HuH-7.5 (cell line): Measurements from ENCODE around the gene CMAS.
A peak's percentile ranks its signal among the peaks of the same experiment; 100 is the strongest.
"Not testable (repeated sequence)": the region's sequence is repeated elsewhere in the genome, so short reads cannot be mapped to it uniquely, and the experiment has no call there.

Experiments used
- DNase-seq: peaks from one replicate; pipeline ENCODE4 v3.0.0; 2011; ENCODE audit warnings: low spot score

CMAS gene

DNA sequence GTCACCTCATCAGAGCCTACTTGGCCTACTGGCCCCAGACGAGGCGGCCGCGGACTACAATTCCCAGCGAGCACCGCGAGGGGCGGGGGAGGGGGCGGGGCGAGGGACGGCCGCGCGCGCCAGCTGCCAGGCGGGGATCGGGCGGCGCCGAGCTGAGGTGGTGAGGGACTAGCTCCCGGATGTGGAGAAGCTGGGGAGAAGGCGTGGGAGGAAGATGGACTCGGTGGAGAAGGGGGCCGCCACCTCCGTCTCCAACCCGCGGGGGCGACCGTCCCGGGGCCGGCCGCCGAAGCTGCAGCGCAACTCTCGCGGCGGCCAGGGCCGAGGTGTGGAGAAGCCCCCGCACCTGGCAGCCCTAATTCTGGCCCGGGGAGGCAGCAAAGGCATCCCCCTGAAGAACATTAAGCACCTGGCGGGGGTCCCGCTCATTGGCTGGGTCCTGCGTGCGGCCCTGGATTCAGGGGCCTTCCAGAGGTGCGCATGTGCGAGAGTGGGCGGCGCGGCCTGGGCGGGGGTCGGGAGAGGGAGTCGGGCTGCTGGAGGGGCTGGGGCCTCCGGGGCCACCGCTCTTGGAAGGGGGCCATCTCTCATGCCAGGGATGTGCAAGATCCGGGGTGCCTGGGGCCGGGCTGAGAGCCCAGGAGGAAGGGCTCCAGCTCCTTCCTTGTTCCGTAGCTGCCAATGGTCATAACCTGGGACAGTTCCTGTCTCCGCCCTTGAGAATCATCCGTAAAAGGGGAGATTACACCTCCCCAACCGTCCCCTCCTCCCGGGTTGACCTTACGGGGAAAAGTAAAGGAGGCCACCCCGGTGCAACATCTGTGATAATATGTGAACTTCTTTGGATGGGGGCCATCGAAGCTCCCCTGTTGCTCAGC is at the start of gene CMAS:
TSS of gene CMAS (plus strand) at position 129 of the 878 bp plus-strand sequence. CDS start at position 215, 86 bp downstream.
- DNase-seq = peak; percentile 54

DNA sequence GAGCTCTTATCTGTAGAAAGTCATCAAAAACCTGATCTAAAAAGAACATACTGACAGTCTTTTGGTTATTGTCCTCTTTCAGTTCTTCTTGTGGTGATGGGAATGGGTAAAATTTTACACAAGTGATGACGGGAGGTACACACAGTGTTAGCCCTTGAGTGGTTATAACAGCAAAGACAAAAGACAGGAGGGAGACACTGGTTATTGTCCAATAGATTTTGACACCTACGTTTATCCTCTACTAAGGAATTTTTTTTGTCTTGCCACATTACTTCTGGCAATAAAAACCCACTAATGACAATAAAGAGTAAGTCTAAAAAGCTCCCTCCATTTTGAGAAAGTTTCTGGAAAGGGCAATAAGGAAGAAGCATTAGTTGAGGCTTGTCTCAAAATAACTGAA is 47.7 kb upstream of the CMAS start:
- no peak for DNase-seq

DNA sequence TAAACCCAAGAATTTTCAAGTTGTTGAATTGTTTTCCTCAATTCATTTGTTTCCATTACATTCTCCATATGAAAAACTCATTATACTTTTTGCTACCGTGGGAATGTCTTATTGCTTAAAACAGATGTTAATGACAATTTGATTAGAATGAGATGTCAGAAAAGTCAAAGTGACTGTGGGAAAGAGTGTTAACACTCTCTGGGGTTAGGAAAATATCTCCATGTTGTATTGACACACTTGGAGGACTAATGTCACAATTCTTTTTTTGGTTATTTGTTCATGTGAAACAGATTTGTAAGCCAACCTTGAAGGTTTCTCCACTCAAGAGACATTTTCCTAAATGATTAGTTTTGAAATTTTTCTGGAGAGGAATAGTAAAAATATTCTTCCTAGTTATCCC is 47.2 kb upstream of the CMAS start:
- DNase-seq = no peak

DNA sequence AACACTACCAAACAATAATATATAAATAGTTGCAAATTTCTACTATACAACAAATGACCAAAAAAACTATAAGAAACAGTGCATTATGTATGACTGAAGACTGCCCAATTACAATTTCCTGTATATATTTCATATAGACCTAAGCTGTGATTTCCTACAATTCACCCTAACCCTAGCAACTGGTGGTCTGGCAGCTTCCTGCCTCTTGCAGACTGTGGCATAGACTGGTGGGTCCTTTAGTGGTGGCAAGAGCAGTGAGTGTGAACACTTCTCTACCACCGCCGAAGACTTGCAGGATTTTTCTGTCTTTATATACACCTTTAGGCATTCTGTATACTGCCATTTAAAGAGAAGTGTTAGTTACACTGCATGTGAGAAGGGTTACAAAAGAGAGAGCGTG is 43.6 kb upstream of the CMAS start:
- no peak for DNase-seq

DNA sequence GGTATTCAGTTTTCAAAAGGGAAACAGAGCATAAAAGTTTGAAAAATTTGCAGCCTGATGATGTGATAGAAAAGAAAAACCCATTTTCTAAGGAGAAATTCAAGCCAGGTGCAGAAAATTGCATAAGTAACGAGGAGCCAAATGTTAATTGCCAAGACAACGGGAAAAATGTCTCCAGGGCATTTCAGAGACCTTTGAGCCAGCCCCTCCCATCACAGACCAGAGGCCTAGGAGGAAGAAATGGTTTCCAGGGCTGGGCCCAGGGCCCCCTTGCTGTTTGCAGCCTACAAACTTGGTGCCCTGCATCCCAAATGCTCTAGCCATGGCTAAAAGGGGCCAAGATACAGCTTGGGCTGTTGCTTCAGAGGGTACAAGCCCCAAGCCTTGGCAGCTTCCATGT is 38.2 kb upstream of the CMAS start:
- DNase-seq = not testable (repeated sequence)

DNA sequence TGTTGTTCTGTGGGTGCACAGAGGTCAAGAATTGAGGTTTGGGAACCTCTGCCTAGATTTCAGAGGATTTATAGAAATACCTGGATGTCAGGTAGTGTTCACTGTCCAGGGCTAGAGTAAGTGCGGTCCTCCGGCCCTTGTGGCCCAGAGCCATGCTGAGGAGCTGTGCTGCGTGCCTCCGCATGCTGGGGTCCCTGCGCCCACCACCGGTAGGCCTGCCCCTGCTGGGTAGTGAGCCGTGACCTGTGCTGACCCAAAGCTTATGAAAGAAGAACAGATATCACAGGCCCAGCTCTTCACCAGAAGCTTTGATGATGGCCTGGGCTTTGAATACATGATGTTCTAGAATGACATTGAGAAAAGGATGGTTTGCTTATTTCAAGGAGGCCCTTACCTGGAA is 37.8 kb upstream of the CMAS start:
- no peak for DNase-seq

DNA sequence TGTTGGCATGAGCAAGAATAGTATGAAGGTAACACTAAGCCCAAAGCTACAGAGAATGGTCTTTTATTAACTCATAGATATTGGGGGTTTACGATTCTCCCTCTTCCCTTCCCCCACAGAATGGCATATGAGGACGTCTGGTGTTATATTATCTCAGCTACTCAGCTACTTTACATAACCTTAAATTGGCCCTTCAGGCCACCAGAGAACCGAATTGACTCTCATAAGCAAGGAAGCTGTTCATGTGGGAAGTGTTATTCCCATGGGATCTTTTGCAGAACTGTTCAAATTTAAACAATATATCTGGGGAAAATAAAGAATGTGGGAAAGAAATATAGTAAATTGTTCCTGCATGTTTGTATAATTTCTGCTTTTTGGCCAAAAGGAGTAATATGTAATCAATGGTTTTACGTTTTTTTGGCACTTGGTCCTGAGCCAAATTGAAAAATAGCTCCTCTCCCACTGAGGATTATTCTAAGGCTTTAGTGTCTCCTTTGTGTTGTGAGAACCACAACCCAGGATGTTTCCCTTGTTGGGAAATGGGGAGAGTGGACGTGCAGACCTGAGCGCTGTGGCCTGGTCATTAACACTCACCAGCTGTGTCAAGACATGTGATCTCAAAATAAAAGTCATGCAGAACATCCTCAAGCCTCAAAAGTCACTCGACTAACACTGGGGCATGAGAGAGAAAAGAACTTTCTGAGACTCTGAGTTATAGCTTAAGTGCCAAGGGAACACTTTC is 31.8 kb upstream of the CMAS start:
- DNase-seq = no peak

DNA sequence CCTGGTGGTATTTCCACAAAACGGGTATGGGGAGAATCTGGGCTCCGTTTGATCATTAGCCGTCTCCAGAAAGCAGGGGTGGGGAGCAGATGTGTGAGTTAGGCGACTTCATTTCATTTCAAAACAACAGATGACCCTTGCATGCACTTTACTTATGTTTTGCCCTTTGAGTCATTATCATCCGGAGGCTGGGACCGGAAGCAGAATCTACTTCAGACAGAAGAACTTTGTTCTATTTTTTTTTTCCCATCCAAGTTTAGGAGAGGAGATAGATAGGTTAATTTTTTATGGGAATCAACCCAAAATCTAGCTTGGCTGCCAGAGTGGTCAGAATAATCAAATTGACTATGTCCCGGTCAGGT is 31.3 kb upstream of the CMAS start:
- DNase-seq = no peak

DNA sequence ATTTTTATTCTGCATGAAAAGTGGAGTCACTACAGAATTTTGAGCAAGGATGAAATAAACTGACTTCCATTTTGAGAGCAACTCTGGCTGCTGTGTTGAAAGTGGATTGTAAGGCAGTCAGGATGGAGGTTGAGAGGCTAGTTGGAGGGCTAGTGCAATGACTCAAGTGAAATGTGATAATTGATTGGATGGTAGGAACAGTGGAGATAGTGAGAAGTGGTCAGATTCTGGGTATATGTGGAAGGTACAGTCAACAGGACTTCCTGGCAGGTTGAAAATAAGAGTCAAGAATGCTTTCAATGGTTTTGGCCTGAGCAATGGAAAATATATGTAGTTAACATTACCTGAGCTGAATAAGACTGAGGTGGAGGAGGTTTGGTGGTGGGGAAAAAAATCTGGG is 29.0 kb upstream of the CMAS start:
- DNase-seq = no peak

DNA sequence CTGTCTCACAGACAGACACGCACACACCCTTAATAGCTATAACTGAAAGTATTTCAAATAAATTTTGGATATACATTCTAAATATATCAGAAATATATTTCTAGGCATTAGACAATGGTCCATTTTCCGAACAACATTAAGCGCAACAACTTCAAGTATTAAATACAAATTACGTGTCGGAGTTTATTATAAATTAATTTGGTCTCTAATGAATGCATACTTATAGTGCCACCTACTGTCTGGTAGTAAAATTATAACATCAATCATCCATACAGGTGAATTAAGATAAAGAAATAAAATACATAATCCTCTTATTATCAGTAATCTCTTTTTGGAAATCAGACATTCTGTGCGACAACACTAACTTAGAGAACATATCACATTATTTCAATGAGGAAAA is 27.2 kb upstream of the CMAS start:
- no peak for DNase-seq

DNA sequence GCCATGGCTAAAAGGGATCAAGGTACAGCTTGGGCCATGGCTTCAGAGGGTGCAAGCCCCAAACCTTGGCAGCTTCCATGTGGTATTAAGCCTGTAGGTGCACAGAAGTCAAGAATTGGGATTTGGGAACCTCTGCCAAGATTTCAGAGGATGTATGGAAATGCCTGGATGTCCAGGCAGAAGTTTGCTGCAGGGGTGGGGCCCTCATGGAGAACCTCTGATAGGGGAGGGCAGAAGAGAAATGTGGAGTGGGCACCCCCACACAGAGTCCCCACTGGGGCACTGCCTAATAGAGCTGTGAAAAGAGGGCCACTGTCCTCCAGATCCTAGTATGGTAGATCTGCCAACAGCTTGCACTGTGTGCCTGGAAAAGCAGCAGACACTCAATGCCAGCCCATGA is 22.5 kb upstream of the CMAS start:
- DNase-seq = not testable (repeated sequence)

DNA sequence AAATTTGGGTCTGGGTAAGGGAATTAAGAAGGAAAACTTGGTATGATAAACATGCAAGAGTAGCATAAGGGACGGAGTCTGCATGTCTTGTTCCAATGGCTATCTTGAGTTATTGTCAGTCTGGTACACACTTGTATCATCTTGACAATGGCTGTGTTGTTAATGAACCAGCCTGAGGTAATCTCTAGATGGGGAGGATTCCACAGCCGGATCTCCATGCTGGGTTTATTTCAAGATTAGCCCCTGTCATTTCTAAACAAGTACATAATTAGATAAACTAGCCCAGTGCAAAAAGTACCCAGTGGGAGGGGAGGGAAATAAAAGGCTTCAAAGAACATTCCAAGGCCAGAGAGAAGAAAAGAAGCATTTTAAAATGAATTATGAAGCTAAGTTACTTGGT is 16.5 kb upstream of the CMAS start:
- DNase-seq = no peak

DNA sequence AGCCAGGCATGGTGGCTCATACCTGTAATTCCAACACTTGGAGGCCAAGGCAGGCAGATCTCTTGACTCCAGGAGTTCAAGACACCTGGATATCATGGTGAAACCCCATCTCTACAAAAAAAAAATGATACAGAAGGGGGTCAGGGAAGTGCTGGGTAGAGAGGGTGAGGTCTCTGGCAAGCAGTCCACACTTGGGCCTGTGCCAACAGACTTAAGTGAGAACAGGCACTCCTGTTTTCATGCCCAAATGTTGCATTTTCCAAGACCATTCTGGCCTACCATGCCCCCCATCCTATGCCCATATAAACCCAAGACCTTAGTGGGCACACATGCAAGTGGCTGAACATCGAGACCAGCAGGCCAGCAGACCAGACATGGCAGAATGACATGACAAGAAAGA is 16.0 kb upstream of the CMAS start:
- DNase-seq = no peak

DNA sequence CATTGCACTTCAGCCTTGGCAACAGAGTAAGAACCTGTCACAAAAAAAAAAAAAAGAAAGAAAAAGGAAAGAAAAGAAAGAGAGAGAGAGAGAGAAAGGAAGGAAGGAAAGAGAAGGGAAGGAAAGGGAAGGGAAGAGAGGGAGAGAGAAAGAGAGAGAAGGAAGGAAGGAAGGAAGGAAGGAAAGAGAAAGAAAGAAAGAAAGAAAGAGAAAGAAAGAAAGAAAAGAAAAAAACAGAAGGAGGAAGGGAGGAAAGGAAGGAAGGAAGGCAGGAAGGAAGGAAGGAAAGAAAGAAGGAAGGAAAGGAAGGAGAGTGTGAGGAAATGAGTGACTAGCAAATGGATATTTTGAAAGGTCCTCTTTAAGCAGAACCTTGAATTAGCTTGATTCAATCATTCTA is 13.3 kb upstream of the CMAS start:
- DNase-seq = no peak

DNA sequence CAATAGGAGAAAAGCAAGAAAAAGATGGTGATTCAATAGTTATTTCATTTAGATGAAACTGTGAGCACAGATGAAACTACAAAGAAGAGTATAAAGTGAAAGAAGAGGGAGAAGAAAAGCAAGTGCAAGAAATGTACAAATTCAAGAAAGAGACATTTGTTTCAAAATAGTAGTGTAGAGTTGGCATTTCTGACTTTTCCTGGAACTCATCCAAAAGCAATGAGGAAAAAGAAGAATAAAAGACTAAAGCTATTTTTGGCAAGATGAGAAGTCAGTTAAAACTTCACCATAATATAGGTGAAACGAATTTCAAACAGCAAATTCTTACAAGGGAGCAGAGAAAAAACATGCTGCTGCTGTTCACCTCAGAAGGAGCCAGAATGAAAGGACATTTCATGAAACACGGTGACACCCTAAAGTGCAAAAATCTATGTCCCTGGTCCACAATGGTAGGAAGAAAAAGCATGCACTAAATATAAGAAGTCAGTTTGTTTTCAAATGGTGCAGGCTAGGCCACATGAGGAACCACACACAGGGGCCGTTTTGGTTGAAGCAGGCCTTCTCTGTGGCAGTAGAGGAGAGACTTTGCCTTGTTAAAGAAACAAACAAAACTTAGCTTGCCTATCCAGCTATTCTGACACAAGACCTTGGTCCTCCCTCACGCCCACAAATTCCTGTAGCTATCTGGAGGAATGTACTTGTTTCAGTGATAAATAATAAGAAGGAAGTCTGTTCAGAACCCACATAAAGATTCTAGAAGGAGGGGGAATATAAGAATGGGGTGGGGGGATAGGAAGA is 11.1 kb upstream of the CMAS start:
- no peak for DNase-seq

DNA sequence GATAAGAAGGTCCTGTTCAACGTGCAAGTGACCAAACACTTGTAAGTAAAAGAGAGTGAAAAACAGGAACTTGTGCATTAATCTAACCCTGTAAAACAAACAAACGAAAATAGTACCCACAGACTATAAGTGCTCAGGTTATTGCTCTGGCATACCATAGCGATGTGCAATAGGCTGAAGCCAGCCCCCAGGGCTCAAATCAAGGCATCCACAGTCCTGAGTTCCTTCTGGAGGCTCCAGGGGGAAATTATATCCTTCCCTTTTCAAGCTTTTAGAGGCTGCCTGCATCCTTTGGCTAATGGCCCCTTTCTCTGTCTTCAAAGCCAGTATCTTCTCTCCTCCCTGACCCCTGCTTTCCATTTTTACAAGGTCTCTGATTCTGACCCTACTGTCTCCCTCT is 8.1 kb upstream of the CMAS start:
- DNase-seq = no peak

DNA sequence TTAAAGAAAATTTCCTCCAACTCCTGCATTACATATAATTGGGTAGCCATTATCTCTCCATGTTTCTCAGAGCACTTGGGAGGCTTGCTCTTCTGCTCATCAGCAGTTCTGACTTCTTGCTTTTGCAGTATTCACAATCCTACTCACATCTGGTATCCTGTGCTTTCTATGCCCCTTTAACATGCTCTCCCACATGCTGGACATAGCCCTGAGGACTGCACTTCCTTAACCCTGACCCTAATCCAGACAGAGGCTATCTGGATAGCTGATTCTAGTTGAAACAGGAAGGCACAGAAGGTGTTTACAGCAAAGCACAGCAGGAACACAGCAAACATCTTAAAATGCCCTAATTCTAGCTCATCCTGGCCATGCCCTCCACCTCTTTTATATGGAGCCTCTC is 7.3 kb upstream of the CMAS start:
- no peak for DNase-seq

DNA sequence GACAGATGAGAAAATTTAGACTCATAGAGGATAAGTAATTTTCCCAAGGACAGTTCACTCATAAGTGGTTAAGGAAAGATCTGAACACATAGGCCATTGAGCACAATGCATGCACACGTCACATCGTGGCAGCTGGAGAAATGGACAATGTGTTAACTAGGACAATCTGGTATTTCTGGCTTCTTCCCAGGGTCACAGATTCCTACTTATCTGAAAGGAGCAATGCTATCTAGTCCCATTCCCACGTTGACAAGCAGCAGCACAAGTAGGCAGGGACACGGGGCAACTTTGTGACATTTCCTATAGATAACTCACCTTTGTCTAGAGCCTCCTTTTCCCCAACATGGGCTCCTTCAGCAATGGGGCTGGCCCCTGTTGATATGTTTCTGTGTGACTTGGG is 6.7 kb upstream of the CMAS start:
- DNase-seq = no peak

DNA sequence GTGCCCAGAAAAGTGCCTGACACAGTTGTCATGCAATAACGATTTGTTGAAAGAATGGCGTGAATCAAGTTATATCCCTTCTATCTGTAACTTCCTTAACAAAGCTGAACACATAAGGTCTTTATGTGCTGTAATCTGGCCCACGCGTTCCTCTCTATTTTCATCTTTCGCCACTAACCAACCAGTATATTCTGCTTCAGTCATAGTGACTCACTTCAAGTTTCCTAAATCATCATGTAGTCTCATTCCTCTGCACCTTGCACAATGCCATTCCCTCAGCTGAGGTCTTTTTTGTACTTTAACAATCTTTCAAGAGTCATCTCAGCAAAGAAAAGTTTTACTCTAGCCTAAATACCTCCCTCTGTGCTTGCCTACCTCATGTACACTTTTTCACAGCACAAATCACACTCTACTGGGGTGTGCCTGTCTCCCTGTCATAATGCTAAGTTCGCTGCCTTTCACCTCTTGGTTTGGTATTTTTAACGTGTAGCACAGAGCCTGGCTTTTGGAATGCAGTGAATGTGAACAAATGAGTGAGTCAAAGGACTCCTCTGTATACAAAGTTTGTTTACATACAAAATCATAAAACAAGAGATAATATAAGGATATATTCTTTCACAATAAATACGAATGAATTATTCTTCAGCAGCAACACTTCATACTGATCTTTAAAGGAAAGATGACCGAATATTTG is 2.9 kb upstream of the CMAS start:
- DNase-seq = no peak

DNA sequence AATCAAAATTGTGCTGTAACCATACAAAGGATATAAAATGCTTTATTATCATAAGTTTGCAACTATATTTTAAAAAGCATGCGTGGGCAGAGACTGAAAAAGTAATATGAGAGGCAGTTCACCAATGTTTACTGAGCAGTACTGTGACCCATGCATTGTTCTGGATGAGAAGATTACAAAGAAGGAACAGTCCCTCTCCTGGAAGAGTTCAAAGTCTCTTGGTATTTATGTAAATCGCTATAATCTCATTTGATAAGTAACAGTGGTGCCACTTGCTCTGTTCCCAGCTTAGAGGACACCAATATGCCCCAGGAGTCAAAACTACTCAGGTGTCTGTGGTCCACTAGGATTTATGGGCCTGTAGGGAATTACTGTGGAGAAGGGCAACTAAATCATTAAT is 2.1 kb upstream of the CMAS start:
- no peak for DNase-seq

DNA sequence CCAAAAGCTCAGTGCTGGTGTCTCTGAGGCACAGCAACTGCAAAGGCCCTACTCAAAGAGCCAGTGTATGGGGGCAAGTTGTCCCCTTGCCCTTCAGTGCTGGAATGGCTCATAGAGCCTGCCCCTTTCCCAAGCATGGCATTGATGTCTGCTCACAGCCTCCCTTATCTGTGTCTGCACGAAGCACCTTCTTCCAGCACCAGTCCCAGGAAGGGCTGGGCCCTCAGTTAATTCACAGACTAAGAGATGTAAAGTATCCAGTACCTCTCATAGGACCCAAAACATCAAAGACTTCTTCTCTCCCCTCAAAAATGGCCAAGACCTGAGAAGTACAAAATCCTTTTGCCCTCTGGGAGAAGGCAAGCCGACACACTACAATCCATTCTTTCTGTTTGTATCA is 1.6 kb upstream of the CMAS start:
- DNase-seq = no peak

DNA sequence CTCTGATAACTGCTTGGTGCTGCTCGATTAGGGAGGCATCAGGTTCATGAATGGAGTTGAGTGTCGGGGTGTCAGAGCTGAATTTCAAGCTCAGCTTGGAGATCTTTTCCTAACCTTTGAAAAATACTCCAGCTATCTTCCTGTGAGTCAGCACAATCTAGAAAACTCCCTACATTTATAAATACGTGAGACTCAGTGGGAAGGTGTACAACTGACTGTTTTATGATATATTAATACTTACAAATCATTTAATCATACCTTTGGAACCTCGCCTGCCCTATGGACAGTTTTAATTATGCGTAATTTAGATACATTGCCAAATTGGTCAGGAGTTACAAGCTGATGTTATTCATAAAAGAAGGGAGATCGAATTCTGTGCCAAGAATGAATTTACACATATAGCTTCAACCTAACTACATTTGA is 961 bp downstream of the CMAS start:
- DNase-seq = no peak
